Thyroid gland (tissue), 4 donors: ENCODE measurements around the gene TPBG.

Experiments
- POLR2A ChIP-seq, 2 donors: fragments of 450-650 bp; IDR thresholded peaks; one replicate each; pipeline ENCODE4 v1.6.1; 2017; ENCODE audit warnings: antibody characterized with exemption in 2 of 2, mild to moderate bottlenecking in 2 of 2, moderate library complexity in 1 of 2
- TF ChIP-seq, protein P1 (sequence below), 6 experiments: fragments of 200-600 bp in 3 of 6; fragments of 450-650 bp in 3 of 6; sonication (generic) in 3 of 6; IDR thresholded peaks; one replicate each; pipeline ENCODE4 v1.5.1; 2016 to 2019; ENCODE audit warnings: antibody characterized with exemption in 6 of 6, mild to moderate bottlenecking in 2 of 6, inconsistent platforms in 1 of 6, moderate library complexity in 1 of 6

DNA sequence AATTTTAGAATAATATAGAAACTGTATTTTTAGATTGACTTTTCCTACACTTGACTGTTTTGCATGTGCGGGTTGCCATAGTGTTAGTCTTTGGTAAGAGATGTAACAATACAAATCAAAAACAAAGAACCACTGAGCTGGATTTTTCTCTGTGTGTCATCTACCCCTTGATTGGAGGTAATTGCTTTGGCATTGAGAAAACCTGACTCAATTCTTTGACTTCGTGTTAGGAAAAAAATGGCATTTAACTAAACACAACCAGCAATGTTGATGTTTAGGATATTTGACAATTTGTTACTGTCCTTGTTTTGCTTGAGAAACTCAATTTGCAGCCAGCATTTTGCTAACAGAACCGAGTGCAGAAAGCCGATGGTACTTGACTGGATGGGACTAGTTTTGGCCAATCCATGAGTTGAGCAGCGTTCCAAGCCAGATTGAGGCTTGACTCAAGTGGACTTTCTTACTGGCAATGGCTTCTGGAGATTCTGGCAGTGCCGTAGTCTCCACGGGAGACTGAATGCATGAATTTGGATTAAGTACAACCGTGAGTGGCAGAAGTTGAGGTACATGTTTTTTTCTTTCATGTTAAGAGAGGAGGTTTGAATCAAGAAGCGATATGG lies 17.1 kb downstream of the TPBG start:
- TF ChIP-seq, protein P1, sequence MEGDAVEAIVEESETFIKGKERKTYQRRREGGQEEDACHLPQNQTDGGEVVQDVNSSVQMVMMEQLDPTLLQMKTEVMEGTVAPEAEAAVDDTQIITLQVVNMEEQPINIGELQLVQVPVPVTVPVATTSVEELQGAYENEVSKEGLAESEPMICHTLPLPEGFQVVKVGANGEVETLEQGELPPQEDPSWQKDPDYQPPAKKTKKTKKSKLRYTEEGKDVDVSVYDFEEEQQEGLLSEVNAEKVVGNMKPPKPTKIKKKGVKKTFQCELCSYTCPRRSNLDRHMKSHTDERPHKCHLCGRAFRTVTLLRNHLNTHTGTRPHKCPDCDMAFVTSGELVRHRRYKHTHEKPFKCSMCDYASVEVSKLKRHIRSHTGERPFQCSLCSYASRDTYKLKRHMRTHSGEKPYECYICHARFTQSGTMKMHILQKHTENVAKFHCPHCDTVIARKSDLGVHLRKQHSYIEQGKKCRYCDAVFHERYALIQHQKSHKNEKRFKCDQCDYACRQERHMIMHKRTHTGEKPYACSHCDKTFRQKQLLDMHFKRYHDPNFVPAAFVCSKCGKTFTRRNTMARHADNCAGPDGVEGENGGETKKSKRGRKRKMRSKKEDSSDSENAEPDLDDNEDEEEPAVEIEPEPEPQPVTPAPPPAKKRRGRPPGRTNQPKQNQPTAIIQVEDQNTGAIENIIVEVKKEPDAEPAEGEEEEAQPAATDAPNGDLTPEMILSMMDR (IDR thresholded peaks at IDR 0.05): no peak
- no peak for TF ChIP-seq POLR2A (IDR thresholded peaks at IDR 0.05)
